ENCODE results near the gene SAMD11. TPM values are rescaled to one million over a fixed set of nuclear protein-coding genes. Genes with fewer than 3 reads are reported as not detected.

SAMD11 gene
- total RNA-seq, 1 experiment from 2014 or later: 0.54 TPM

DNA sequence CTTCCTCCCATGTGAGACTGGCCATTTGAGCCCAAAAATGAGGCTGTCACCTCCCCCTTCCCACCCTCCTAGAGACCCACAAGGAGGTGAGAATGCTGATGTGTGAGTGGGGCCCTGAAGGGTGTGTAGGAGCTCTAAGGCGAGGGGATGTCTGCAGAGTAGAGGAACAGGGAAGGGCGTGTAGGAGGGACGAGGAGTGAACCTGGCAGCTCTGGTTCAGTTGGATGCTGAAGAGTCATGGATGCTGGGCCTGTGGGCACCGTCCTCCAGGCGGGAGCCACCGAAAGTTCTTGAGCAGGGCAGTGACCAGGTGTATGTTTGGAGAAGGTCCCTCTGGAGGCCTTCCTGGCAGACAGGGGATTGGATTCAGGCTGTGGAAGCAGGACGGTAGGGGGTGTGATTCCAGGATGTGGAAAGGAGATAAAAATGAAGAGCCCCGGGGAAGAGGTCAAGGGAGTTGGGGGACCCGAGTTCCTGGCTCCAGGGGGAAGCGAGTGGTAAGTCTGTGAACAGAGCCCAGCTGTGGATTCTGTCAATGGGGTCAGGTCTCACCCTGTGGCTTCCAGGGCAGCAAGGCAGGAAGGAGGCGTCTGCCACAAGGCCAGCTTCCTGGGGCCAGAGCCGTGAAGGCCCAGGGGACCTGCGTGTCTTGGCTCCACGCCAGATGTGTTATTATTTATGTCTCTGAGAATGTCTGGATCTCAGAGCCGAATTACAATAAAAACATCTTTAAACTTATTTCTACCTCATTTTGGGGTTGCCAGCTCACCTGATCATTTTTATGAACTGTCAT, 7.9 kb downstream of the SAMD11 start:
- Mint-ChIP-seq H3K4me3 (ENCODE audit: low read depth, unreplicated experiment) (no peak overlapping the region), H3K36me3 (ENCODE audit: insufficient read depth, unreplicated experiment) (peaks cover 11% of the 10 kb centered on the region), H3K27me3 (ENCODE audit: unreplicated experiment) (peaks cover 69% of the 10 kb centered on the region), H3K4me1 (ENCODE audit: low read depth, unreplicated experiment) (peaks cover 16% of the 10 kb centered on the region), H3K27ac (ENCODE audit: unreplicated experiment) (no peak overlapping the region), H3K9me3 (ENCODE audit: low read depth, unreplicated experiment) (no peaks in the 10 kb centered on the region)
- no peak for DNase-seq
- intact Hi-C loops (cut with micrococcal nuclease; ENCODE audit: unreplicated experiment): no loop called here
- no peak for TF ChIP-seq CTCF (IDR thresholded peaks at IDR 0.05; ENCODE audit: unreplicated experiment)
- CTCF ChIA-PET: no interaction called here
- BruUV-seq (replicated peaks): no TSS peak

- intact Hi-C loops (cut with micrococcal nuclease; ENCODE audit: unreplicated experiment): no loop called here
- peaks cover 64% of the 10 kb centered on the region for H3K27me3 Mint-ChIP-seq (ENCODE audit: unreplicated experiment)
- H3K9me3 Mint-ChIP-seq (ENCODE audit: low read depth, unreplicated experiment): no peaks in the 10 kb centered on the region
- DNase-seq: no peak
- H3K27ac Mint-ChIP-seq (ENCODE audit: unreplicated experiment): no peak overlapping the region
- BruUV-seq (replicated peaks): no TSS peak
- no peak for TF ChIP-seq CTCF (IDR thresholded peaks at IDR 0.05; ENCODE audit: unreplicated experiment)
- H3K36me3 Mint-ChIP-seq (ENCODE audit: insufficient read depth, unreplicated experiment): peaks cover 11% of the 10 kb centered on the region
- CTCF ChIA-PET: no interaction called here
- peaks cover 16% of the 10 kb centered on the region for H3K4me1 Mint-ChIP-seq (ENCODE audit: low read depth, unreplicated experiment)
- no peak overlapping the region for H3K4me3 Mint-ChIP-seq (ENCODE audit: low read depth, unreplicated experiment)
These were observed 8.4 kb downstream of the SAMD11 start for GRCh38 chr1:932173-932510.

GRCh38 chr1:932776-933602, 9.3 kb downstream of the SAMD11 start:
- TF ChIP-seq CTCF (IDR thresholded peaks at IDR 0.05; ENCODE audit: unreplicated experiment): no peak
- no TSS peak for BruUV-seq (replicated peaks)
- H3K27me3 Mint-ChIP-seq (ENCODE audit: unreplicated experiment): peaks cover 55% of the 10 kb centered on the region
- peak overlapping the region; percentile 7 for H3K4me3 Mint-ChIP-seq (ENCODE audit: low read depth, unreplicated experiment)
- no peak overlapping the region for H3K27ac Mint-ChIP-seq (ENCODE audit: unreplicated experiment)
- intact Hi-C loops (cut with micrococcal nuclease; ENCODE audit: unreplicated experiment): no loop called here
- DNase-seq: peak; percentile 66
- peaks cover 20% of the 10 kb centered on the region for H3K4me1 Mint-ChIP-seq (ENCODE audit: low read depth, unreplicated experiment)
- H3K9me3 Mint-ChIP-seq (ENCODE audit: low read depth, unreplicated experiment): no peaks in the 10 kb centered on the region
- CTCF ChIA-PET: interaction anchor here (1.2 to 1.3 kb wide), 2 partner anchors 16 to 21 kb away, joined by 3 to 5 read pairs; no protein-coding TSS in a partner anchor
- peaks cover 11% of the 10 kb centered on the region for H3K36me3 Mint-ChIP-seq (ENCODE audit: insufficient read depth, unreplicated experiment)

DNA sequence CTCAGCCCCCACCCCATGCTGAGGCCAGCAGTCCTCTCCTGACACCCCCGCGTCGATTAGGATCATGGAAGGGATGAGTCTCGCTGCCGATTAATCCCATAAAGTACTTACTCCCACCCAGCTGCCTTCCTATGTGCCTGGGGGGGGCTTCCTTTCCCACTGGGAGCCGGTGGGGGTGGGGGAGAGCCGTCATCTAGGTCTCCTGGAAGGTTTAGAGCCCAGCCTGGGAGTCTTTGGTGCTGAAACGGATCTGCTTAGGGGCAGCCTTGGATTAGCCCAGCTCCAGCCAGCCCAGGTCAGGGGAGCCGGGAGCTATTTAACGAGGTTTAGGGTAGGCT, 9.8 kb downstream of the SAMD11 start:
- intact Hi-C loops (cut with micrococcal nuclease; ENCODE audit: unreplicated experiment): no loop called here
- no peaks in the 10 kb centered on the region for H3K9me3 Mint-ChIP-seq (ENCODE audit: low read depth, unreplicated experiment)
- CTCF ChIA-PET: interaction anchor here (1.2 to 1.3 kb wide), 2 partner anchors 17 to 21 kb away, joined by 3 to 5 read pairs; no protein-coding TSS in a partner anchor
- H3K4me1 Mint-ChIP-seq (ENCODE audit: low read depth, unreplicated experiment): peaks cover 26% of the 10 kb centered on the region
- H3K27ac Mint-ChIP-seq (ENCODE audit: unreplicated experiment): no peak overlapping the region
- no TSS peak for BruUV-seq (replicated peaks)
- TF ChIP-seq CTCF (IDR thresholded peaks at IDR 0.05; ENCODE audit: unreplicated experiment): no peak
- H3K27me3 Mint-ChIP-seq (ENCODE audit: unreplicated experiment): peaks cover 49% of the 10 kb centered on the region
- H3K4me3 Mint-ChIP-seq (ENCODE audit: low read depth, unreplicated experiment): peak overlapping the region; percentile 7
- peaks cover 11% of the 10 kb centered on the region for H3K36me3 Mint-ChIP-seq (ENCODE audit: insufficient read depth, unreplicated experiment)
- DNase-seq: no peak
